CD8-positive, alpha-beta memory T cell (primary cell): ENCODE data around the gene PSMB2. TPM values are rescaled to one million over a fixed set of nuclear protein-coding genes. Genes with fewer than 3 reads are reported as not detected.
"Not testable (repeated sequence)": the region's sequence is repeated elsewhere in the genome, so short reads cannot be mapped to it uniquely, and the experiment has no call there.

ENCODE experiments used
- CTCF ChIA-PET: fragments of 350-600 bp; sonication (Branson Sonifier 250); formaldehyde crosslinking; loops from one replicate; lab custom pipeline; 2021; ENCODE audit warnings: antibody characterized with exemption; lab: Charles Lee
- POLR2A ChIA-PET: fragments of 350-600 bp; sonication (Branson Sonifier 250); formaldehyde crosslinking; loops from one replicate; lab custom pipeline; 2021; ENCODE audit warnings: antibody characterized with exemption; lab: Charles Lee
- DNase-seq, 5 donors: peaks; one replicate each; pipeline versions ENCODE4 v3.0.0 to v3.0.0-alpha.2; 2020 to 2022; ENCODE audit warnings: mixed read lengths in 1 of 5
- H3K27ac ChIP-seq: one replicate; pipeline ENCODE4 v1.7.0; 2013; ENCODE audit warnings: low read depth, mild to moderate bottlenecking, low read length, moderate library complexity
- H3K27me3 ChIP-seq: 2 replicates; pipeline ENCODE4 v1.7.0; 2013; ENCODE audit warnings: low read length, mild to moderate bottlenecking; ENCODE audit not compliant: insufficient read depth, poor library complexity, severe bottlenecking
- H3K36me3 ChIP-seq: 2 replicates; pipeline ENCODE4 v1.7.0; 2013; ENCODE audit warnings: mild to moderate bottlenecking, low read length, moderate library complexity; ENCODE audit not compliant: insufficient read depth
- H3K4me1 ChIP-seq: 2 replicates; pipeline ENCODE4 v1.7.0; 2013; ENCODE audit warnings: mild to moderate bottlenecking, low read length, moderate library complexity; ENCODE audit not compliant: insufficient read depth
- H3K4me3 ChIP-seq: 2 replicates; pipeline ENCODE4 v1.7.0; 2013; ENCODE audit warnings: mild to moderate bottlenecking, low read length
- H3K9me3 ChIP-seq: 2 replicates; pipeline ENCODE4 v1.7.0; 2013; ENCODE audit warnings: mild to moderate bottlenecking, low read length
- H3K27ac Mint-ChIP-seq, 8 donors: one replicate each; pipeline ENCODE4 v1.8.0; 2020 to 2021; ENCODE audit warnings: mixed read lengths in 8 of 8, mild to moderate bottlenecking in 6 of 8, inconsistent platforms in 3 of 8, moderate library complexity in 3 of 8
- H3K27me3 Mint-ChIP-seq, 2 donors: one replicate each; pipeline ENCODE4 v1.8.0; 2020 to 2021; ENCODE audit warnings: mixed read lengths in 2 of 2, mild to moderate bottlenecking in 1 of 2, moderate library complexity in 1 of 2
- H3K36me3 Mint-ChIP-seq, 3 donors: one replicate each; pipeline ENCODE4 v1.8.0; 2020 to 2021; ENCODE audit warnings: mixed read lengths in 3 of 3, inconsistent platforms in 1 of 3, mild to moderate bottlenecking in 1 of 3
- H3K4me1 Mint-ChIP-seq, 3 donors: one replicate each; pipeline ENCODE4 v1.8.0; 2020 to 2021; ENCODE audit warnings: mixed read lengths in 3 of 3, inconsistent platforms in 1 of 3, mild to moderate bottlenecking in 1 of 3
- H3K4me3 Mint-ChIP-seq, 7 donors: one replicate each; pipeline ENCODE4 v1.8.0; 2020 to 2021; ENCODE audit warnings: mixed read lengths in 7 of 7, mild to moderate bottlenecking in 6 of 7, moderate library complexity in 4 of 7, inconsistent platforms in 2 of 7
- H3K9me3 Mint-ChIP-seq, 5 donors: one replicate each; pipeline ENCODE4 v1.8.0; 2020 to 2022; ENCODE audit warnings: mixed read lengths in 5 of 5, mild to moderate bottlenecking in 3 of 5, moderate library complexity in 2 of 5, inconsistent platforms in 1 of 5
- polyA plus RNA-seq: library from polyadenylated mRNA; unstranded; fragments of 300-500 nt; fragmentation: Illumina TruSeq; gene quantifications from one replicate; pipeline ENCODE4 v1.2.3, GENCODE V29; 2021
- total RNA-seq, 2 experiments: library from RNA; stranded (reverse); gene quantifications; one replicate each; pipeline ENCODE4 v1.2.3, GENCODE V29; 2021

The PSMB2 gene
- total and polyA plus RNA-seq, 3 experiments from 2014 or later, result 87.0 to 119 (median 117) TPM

DNA sequence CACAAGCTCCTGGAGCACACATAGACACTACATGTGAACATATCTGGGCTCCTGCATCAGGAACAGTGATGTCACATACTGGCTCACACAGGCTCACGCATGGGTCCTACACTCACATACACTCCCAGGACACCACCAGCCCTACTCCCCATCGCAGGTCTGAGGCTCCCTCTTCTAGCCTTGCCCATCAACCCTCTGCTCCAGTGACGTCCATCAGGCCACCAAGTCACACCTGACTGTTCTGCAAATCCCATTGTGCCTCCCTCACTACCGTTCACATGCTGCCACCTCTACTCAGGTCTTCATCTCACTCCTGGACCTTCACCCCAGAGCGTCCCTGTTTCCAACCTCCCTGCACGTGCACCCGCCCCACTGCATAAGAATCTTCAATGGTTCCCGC, 50.1 kb downstream of the PSMB2 start:
- no peaks in the 10 kb centered on the region for H3K9me3 ChIP-seq
- ChIA-PET POLR2A (no interaction called here), CTCF (no interaction called here)
- DNase-seq, result no peak
- Mint-ChIP-seq H3K36me3 (peaks cover 3 to 14% (median 10%) of the 10 kb centered on the region in 3 donors), H3K4me1 (peaks cover 7 to 13% (median 12%) of the 10 kb centered on the region in 3 donors), H3K27me3 (no peaks in the 10 kb centered on the region), H3K27ac (peak overlapping the region in 5 of 8 donors; percentile 15 to 67 (median 51)), H3K9me3 (no peaks in the 10 kb centered on the region), H3K4me3 (no peak overlapping the region)
- H3K27me3 ChIP-seq, result no peaks in the 10 kb centered on the region
- H3K27ac ChIP-seq, result no peak overlapping the region
- H3K4me1 ChIP-seq, result peaks cover 9% of the 10 kb centered on the region
- H3K4me3 ChIP-seq, result no peak overlapping the region
- H3K36me3 ChIP-seq, result peaks cover 3% of the 10 kb centered on the region

DNA sequence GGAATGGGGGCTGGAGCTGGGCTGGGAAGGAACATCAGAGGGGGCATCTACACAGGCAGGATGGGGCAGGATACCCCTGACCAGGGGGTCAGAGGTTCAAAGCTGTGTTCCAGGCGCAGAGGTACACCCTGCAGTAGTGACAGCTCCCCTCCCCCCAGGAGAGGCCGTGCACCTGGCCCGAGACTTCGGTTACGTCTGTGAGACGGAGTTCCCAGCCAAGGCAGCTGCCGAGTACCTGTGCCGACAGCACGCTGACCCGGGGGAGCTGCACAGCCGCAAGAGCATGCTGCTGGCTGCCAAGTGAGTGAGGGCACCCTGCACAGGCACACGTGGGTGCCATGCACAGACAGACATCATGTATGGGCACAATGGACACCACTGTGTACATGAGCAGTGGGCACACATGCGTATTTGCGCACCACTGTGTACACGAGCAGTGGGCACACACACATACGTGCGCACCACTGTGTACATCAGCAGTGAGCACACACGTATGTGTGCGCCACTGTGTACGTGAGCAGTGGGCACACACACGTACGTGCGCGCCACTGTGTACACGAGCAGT, 50.8 kb downstream of the PSMB2 start:
- Histone ChIP-seq H3K9me3 (no peaks in the 10 kb centered on the region), H3K27ac (no peak overlapping the region), H3K36me3 (no peaks in the 10 kb centered on the region), H3K4me1 (peaks cover 9% of the 10 kb centered on the region), H3K27me3 (no peaks in the 10 kb centered on the region), H3K4me3 (no peak overlapping the region)
- CTCF ChIA-PET, result no interaction called here
- H3K36me3 Mint-ChIP-seq, result peaks cover 3 to 11% (median 7%) of the 10 kb centered on the region in 3 donors
- DNase-seq, result no peak
- no peaks in the 10 kb centered on the region for H3K27me3 Mint-ChIP-seq
- peaks cover 7 to 13% (median 12%) of the 10 kb centered on the region in 3 donors for H3K4me1 Mint-ChIP-seq
- no peaks in the 10 kb centered on the region for H3K9me3 Mint-ChIP-seq
- no peak overlapping the region for H3K4me3 Mint-ChIP-seq
- POLR2A ChIA-PET, result no interaction called here
- H3K27ac Mint-ChIP-seq, result no peak overlapping the region

DNA sequence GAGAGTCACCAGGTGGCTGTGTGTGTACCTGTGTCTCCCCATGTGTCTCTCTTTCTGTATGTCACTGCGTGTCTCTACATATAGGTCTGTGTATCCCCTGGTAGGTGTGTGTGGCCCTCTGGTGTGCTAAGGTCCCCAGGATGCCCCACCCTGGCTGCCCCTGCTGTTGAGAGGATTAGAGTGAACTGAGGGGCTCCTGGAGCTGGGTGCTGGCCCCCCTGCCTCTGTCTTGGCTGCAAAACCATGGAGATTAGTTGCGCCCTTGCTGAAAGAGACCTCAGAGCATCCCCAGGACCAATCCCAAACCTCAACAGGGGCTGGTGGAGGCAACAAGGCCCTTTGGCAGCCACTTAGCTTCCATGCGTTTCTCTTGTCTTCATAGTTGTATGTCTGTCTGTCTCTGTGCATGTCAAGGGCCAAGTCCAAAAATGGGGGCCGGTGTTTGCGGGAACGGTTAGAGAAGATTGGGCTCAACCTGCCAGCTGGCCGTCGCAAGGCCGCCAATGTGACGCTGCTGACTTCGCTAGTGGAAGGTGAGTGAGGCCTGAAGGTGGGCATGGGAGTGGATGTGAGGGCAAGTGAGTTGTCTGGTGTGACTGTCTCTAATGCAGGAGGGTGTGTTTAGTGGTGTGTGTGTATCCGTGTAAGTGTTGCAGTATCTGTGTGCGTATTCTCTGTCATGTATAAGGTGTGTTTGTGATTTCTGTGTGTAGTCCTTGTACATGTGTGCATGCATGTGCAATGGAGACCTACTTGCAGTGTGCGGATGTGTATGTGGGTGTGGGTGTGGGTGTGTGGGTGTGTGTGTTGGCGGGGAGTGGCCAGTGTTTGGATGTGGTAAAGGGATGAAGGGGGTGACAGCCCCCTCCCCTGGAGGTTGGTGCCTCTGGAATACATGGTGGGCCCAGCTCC, 51.6 kb downstream of the PSMB2 start:
- H3K9me3 Mint-ChIP-seq, result no peaks in the 10 kb centered on the region
- no peaks in the 10 kb centered on the region for H3K27me3 Mint-ChIP-seq
- peaks cover 3 to 11% (median 7%) of the 10 kb centered on the region in 3 donors for H3K36me3 Mint-ChIP-seq
- POLR2A ChIA-PET, result no interaction called here
- CTCF ChIA-PET, result interaction anchor here (0.9 kb wide), 1 partner anchor 21 kb away, joined by 3 read pairs; no protein-coding TSS in a partner anchor
- H3K36me3 ChIP-seq, result no peaks in the 10 kb centered on the region
- no peak overlapping the region for H3K27ac ChIP-seq
- peaks cover 9% of the 10 kb centered on the region for H3K4me1 ChIP-seq
- DNase-seq, result no peak
- no peak overlapping the region for H3K4me3 ChIP-seq
- peaks cover 7 to 13% (median 12%) of the 10 kb centered on the region in 3 donors for H3K4me1 Mint-ChIP-seq
- H3K27me3 ChIP-seq, result no peaks in the 10 kb centered on the region
- peak overlapping the region in 2 of 8 donors; percentile 12 to 60 for H3K27ac Mint-ChIP-seq
- H3K9me3 ChIP-seq, result no peaks in the 10 kb centered on the region
- no peak overlapping the region for H3K4me3 Mint-ChIP-seq

DNA sequence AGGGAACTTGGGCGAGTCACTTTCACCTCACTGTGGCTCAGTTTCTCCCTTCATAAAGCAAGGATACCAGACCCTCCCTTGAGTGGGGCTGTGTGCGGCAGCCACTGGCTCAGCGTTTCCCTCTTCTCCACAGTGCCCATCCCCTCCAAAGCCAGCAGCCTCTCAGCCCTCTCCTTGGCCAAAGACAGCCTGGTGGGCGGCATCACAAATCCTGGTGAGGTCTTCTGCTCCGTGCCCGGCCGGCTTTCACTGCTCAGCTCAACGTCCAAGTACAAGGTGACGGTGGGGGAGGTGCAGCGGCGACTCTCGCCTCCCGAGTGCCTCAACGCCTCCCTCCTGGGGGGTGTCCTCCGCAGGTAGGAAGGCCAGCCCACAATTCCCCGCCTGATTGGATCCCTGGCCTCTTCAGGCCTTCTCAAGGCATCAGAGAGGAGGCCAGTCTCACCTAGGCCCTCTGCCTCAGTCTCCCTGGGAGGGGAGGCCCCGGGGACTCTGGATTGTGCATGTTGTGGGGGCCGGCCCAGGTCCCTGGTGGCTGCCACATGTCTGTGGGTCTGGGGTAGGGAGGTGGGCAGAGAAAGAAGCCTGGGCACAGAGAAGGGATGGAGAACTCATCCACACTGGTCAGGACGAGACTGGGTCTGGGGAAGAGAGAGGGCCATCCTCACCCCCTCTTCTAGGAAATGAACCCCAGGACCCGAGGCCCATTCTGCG, 53.0 kb downstream of the PSMB2 start:
- Mint-ChIP-seq H3K36me3 (peaks cover 3 to 11% (median 7%) of the 10 kb centered on the region in 3 donors), H3K27ac (no peak overlapping the region), H3K4me1 (peaks cover 7 to 8% (median 7%) of the 10 kb centered on the region in 3 donors), H3K9me3 (no peaks in the 10 kb centered on the region), H3K27me3 (peaks cover 0 to 1% of the 10 kb centered on the region in 2 donors), H3K4me3 (no peak overlapping the region)
- H3K4me1 ChIP-seq, result peaks cover 9% of the 10 kb centered on the region
- H3K27ac ChIP-seq, result no peak overlapping the region
- H3K36me3 ChIP-seq, result no peaks in the 10 kb centered on the region
- no peak overlapping the region for H3K4me3 ChIP-seq
- no peak for DNase-seq
- CTCF ChIA-PET, result no interaction called here
- no peaks in the 10 kb centered on the region for H3K27me3 ChIP-seq
- H3K9me3 ChIP-seq, result no peaks in the 10 kb centered on the region
- POLR2A ChIA-PET, result no interaction called here

DNA sequence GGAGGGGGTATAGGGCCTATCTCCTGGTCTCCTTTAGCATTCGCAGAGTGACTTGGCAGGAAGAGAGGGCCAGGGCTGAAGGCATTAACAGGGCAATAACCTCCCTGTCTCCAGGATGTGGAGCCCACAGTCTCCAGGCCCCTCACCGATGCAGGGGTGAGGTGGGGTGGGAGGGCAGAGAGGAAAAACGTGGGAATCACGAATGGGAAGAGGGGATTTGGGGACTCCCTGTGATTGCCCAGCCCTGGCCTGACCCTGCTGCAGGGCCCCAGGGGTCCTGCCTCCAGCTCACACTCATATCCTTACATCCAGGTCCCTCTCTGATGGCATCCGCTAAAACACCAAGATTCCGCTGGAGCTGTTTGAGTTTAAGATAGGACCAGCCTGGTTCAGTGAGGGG, 53.6 kb downstream of the PSMB2 start:
- H3K36me3 ChIP-seq, result no peaks in the 10 kb centered on the region
- peaks cover 3% of the 10 kb centered on the region for H3K4me1 ChIP-seq
- no peaks in the 10 kb centered on the region for H3K9me3 ChIP-seq
- ChIA-PET POLR2A (no interaction called here), CTCF (no interaction called here)
- Mint-ChIP-seq H3K4me3 (no peak overlapping the region), H3K4me1 (peaks cover 1 to 7% (median 3%) of the 10 kb centered on the region in 3 donors), H3K27me3 (peaks cover 0 to 1% of the 10 kb centered on the region in 2 donors), H3K9me3 (no peaks in the 10 kb centered on the region), H3K27ac (peak overlapping the region in 1 of 8 donors; percentile 36), H3K36me3 (peaks cover 3 to 10% (median 7%) of the 10 kb centered on the region in 3 donors)
- no peak overlapping the region for H3K4me3 ChIP-seq
- H3K27ac ChIP-seq, result no peak overlapping the region
- DNase-seq, result no peak
- H3K27me3 ChIP-seq, result no peaks in the 10 kb centered on the region

DNA sequence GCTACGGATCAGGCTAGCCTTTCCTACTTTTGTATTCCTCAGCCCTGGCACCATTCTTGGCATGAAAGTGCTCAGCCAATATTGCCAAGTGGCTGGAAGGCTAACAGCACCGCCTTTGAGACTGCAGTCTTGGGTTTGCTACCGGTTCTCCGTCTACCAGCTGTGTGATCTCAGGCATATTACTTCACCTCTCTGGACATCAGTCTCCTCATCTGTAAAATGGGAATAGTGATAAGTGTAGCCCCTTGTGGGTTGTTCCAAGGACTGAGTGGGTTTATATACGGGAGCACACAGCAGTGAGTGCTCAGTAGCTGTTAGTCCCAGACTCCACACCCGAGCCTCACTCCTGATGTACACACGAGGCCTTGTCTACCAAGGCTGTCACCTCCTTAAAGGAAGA, 54.5 kb downstream of the PSMB2 start:
- no peak overlapping the region for H3K27ac ChIP-seq
- H3K4me3 Mint-ChIP-seq, result peak overlapping the region in 1 of 7 donors; percentile 27
- H3K4me1 Mint-ChIP-seq, result peaks cover 0 to 7% (median 3%) of the 10 kb centered on the region in 3 donors
- H3K27me3 ChIP-seq, result no peaks in the 10 kb centered on the region
- peaks cover 0 to 1% of the 10 kb centered on the region in 2 donors for H3K27me3 Mint-ChIP-seq
- no peak overlapping the region for H3K4me3 ChIP-seq
- no peaks in the 10 kb centered on the region for H3K9me3 Mint-ChIP-seq
- H3K27ac Mint-ChIP-seq, result no peak overlapping the region
- H3K4me1 ChIP-seq, result no peaks in the 10 kb centered on the region
- peaks cover 3 to 9% (median 7%) of the 10 kb centered on the region in 3 donors for H3K36me3 Mint-ChIP-seq
- no peak for DNase-seq
- no peaks in the 10 kb centered on the region for H3K9me3 ChIP-seq
- POLR2A ChIA-PET, result no interaction called here
- no peaks in the 10 kb centered on the region for H3K36me3 ChIP-seq
- CTCF ChIA-PET, result interaction anchor here (1.3 to 2.4 kb wide), 2 partner anchors 15 to 18 kb away, joined by 3 to 7 read pairs; no protein-coding TSS in a partner anchor

DNA sequence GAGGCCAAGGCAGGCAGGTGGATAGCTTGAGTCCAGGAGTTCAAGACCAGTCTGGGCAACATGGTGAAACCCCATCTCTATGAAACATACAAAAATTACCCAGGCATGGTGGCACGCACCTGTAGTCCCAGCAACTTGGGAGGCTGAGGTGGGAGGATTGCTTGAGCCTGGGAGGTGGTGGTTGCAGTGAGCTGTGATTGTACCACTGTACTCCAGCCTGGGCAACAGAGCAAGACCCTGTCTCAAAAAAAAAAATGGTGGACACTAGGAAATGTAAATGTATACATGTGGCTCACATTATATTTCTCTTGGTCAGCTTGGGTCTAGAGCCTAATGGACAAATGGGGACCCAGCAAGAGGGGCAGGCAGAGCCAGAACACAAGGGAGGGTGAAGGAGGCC, 55.5 kb downstream of the PSMB2 start:
- H3K27ac Mint-ChIP-seq, H3K36me3 ChIP-seq, POLR2A ChIA-PET, H3K27me3 Mint-ChIP-seq, DNase-seq, H3K4me3 ChIP-seq, H3K27ac ChIP-seq, H3K9me3 ChIP-seq, H3K4me3 Mint-ChIP-seq, H3K27me3 ChIP-seq, H3K9me3 Mint-ChIP-seq, H3K36me3 Mint-ChIP-seq, H3K4me1 ChIP-seq, H3K4me1 Mint-ChIP-seq: not testable (repeated sequence)
- CTCF ChIA-PET, result interaction anchor here (1.3 to 2.4 kb wide), 2 partner anchors 14 to 17 kb away, joined by 3 to 7 read pairs; no protein-coding TSS in a partner anchor
